GM12892 (cell line): ENCODE data around the gene THOC6.
"Not testable (repeated sequence)": the region's sequence is repeated elsewhere in the genome, so short reads cannot be mapped to it uniquely, and the experiment has no call there.

Experiments used
- DNase-seq: peaks from one replicate; pipeline ENCODE4 v3.0.0; 2011; ENCODE audit not compliant: insufficient read length
- FAIRE-seq: peaks from 2 replicates; lab custom pipeline; 2011; peaks lifted over from hg19 to GRCh38; lab: Jason Lieb, UNC
- POLR2A ChIP-seq: IDR thresholded peaks from 2 replicates; pipeline ENCODE4 v1.6.1; 2011; ENCODE audit warnings: low read depth, low read length, control low read depth
- POLR2AphosphoS5 ChIP-seq: IDR thresholded peaks from 2 replicates; pipeline ENCODE4 v1.6.1; 2011; ENCODE audit warnings: low read depth, low read length, control low read depth
- TAF1 ChIP-seq: IDR thresholded peaks from 2 replicates; pipeline ENCODE4 v1.6.1; 2011; ENCODE audit warnings: low read depth, mild to moderate bottlenecking, control low read depth, low read length, borderline replicate concordance

Gene THOC6

DNA sequence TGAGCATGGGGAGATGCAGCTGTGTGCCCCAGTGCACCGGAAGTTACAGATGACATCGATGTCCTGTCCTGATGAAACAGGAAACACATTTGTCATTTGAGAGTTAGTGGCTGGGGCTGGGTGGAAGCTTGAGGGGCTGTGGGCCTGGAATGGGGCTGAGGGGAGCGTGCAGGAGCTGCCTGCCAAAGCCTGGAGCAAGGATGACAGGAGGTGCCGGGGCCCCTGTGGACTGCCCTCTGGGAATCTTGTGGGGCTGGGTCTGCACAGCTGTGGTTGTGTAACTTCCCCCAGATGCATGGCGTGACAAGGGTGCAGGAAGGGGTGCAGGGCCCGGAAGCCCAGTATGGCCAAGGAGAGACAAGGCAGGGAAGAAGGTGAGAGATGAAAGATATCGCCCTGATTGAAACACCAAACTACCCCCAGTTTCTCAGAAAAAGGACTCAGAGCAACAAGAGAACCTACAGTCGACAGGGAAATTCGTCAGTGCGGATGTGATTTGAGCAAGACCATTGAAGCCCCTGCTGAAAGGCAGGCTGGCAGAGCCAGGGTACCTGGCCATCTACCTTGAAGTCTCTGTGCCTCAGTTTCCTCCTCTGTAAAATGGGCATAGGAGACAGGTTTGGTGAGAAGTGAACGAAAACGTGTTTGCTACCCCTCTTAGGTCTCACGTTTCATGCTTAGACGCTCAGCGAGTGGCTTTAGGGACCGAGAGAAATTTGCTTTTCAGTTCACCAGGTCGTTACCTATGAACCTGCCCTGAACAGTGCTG, 31.3 kb downstream of the THOC6 start:
- no peak for TF ChIP-seq POLR2A
- TF ChIP-seq POLR2AphosphoS5 = no peak
- no peak for DNase-seq
- peak; percentile 72 for FAIRE-seq

DNA sequence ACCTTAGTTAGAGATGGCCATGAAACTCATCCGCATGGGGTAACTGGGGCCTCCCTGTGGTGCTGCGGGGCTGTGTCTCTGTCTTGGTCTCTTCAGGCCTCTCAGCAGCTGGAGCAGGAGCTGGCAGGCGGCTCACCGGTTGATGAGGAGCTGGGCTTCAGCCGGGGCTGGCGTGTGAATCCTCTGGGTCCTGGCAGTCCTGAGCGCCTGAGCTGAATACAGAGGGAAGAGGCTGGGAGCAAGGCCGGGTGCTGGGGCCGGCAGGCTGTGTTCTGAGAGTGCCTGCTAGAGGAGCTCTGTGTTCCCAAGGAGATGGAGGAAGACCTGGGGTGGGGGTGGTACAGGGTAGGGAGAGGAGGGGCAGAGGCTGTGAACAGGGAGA, 31.9 kb downstream of the THOC6 start:
- FAIRE-seq = peak; percentile 5
- DNase-seq = not testable (repeated sequence)

- no peak for FAIRE-seq
- TF ChIP-seq POLR2A (no peak), TAF1 (no peak), POLR2AphosphoS5 (no peak)
- DNase-seq = no peak
These were observed 32.7 kb downstream of the THOC6 start for GRCh38 chr16:3056336-3057180.

- DNase-seq = no peak
- TF ChIP-seq POLR2A = no peak
- no peak for FAIRE-seq
These were observed 33.6 kb downstream of the THOC6 start for GRCh38 chr16:3057181-3058138.

GRCh38 chr16:3058139-3059030, 34.5 kb downstream of the THOC6 start:
- FAIRE-seq (no peak), DNase-seq (no peak)
- TF ChIP-seq POLR2A = no peak
- TF ChIP-seq TAF1 = no peak
- no peak for TF ChIP-seq POLR2AphosphoS5

GRCh38 chr16:3059041-3059722, 35.3 kb downstream of the THOC6 start:
- DNase-seq = peak; percentile 95
- TF ChIP-seq POLR2A = peak; percentile 40; the same call in 1 of the 2 replicates
- no peak for TF ChIP-seq TAF1
- TF ChIP-seq POLR2AphosphoS5 = no peak
- FAIRE-seq = peak; percentile 88

DNA sequence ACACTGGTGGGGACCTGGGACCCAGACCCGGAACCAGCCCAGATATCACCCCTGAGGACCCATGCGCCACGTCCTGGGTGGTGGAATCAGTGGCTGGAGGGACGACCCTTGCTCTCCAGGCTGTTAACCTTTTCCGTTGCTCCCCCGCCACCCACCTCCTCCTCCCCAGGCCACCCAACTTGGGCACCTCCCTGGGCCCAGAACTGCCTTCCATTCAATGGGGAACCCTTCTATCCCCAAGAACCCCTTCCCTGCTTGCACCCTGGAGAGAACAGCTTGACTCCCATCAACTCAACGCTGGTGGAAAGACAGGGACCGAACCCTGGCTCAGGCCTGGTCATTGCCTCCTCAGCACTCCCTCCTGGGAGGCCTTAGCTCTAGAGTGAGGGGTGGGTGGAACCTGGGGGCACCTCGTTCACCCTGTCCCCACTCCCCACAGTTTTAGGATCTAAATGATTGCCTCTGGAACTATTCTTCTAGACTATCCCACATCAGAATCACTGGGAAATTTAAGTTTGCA, 35.9 kb downstream of the THOC6 start:
- TF ChIP-seq POLR2AphosphoS5 (no peak), TAF1 (no peak), POLR2A (no peak)
- DNase-seq (no peak), FAIRE-seq (no peak)

- no peak for DNase-seq
- no peak for FAIRE-seq
- TF ChIP-seq TAF1 = no peak
- TF ChIP-seq POLR2A = no peak
- TF ChIP-seq POLR2AphosphoS5 = no peak
These were observed 36.7 kb downstream of the THOC6 start for GRCh38 chr16:3060339-3061127.

- DNase-seq = no peak
- no peak for FAIRE-seq
- no peak for TF ChIP-seq POLR2AphosphoS5
- no peak for TF ChIP-seq TAF1
- TF ChIP-seq POLR2A = no peak
These were observed 38.7 kb downstream of the THOC6 start for GRCh38 chr16:3062553-3062952.
